Activated CD8-positive, alpha-beta T cell treated with anti-CD3 and anti-CD28 coated beads for 36 hours (primary cell): ENCODE results near the gene UBE2V1. TPM values are rescaled to one million over a fixed set of nuclear protein-coding genes. Genes with fewer than 3 reads are reported as not detected.

Experiments
- ATAC-seq: fragments of 200-7000 bp; cut with Tn5 transposase; one replicate; pipeline ENCODE4 v1.10.0; 2021; ENCODE audit warnings: mild to moderate bottlenecking, moderate library complexity
- CTCF ChIA-PET: fragments of 350-600 bp; sonication (Branson Sonifier 250); formaldehyde crosslinking; loops from one replicate; lab custom pipeline; 2021; ENCODE audit warnings: antibody characterized with exemption; lab: Charles Lee
- POLR2A ChIA-PET: fragments of 350-600 bp; sonication (Branson Sonifier 250); formaldehyde crosslinking; loops from one replicate; lab custom pipeline; 2021; ENCODE audit warnings: antibody characterized with exemption; lab: Charles Lee
- DNase-seq: peaks from one replicate; pipeline ENCODE4 v3.0.0-alpha.2; 2020
- H3K27ac Mint-ChIP-seq: one replicate; pipeline ENCODE4 v1.8.0; 2021; ENCODE audit warnings: mild to moderate bottlenecking, mixed read lengths
- H3K27me3 Mint-ChIP-seq: one replicate; pipeline ENCODE4 v1.8.0; 2021; ENCODE audit warnings: mixed read lengths
- H3K36me3 Mint-ChIP-seq: one replicate; pipeline ENCODE4 v1.8.0; 2021; ENCODE audit warnings: low read depth, mixed read lengths
- H3K4me1 Mint-ChIP-seq: one replicate; pipeline ENCODE4 v1.8.0; 2021; ENCODE audit warnings: low read depth, mixed read lengths
- H3K4me3 Mint-ChIP-seq: one replicate; pipeline ENCODE4 v1.8.0; 2021; ENCODE audit warnings: mild to moderate bottlenecking, moderate library complexity, mixed read lengths
- H3K9me3 Mint-ChIP-seq: one replicate; pipeline ENCODE4 v1.8.0; 2021; ENCODE audit warnings: mixed read lengths
- CTCF ChIP-seq: fragments of 200-600 bp; IDR thresholded peaks from one replicate; pipeline ENCODE4 v1.8.0; 2022; ENCODE audit warnings: antibody characterized with exemption, mild to moderate bottlenecking
- intact Hi-C: fragments of 100-400 bp; cut with micrococcal nuclease; formaldehyde crosslinking; loops from one replicate; pipeline ENCODE4 v1.10.0; 2022
- total RNA-seq, 2 experiments: library from RNA; stranded (reverse); gene quantifications; one replicate each; pipeline ENCODE4 v1.2.3, GENCODE V29; 2021

The UBE2V1 gene
- total RNA-seq, 2 experiments from 2014 or later, result 112 to 151 TPM

GRCh38 chr20:50133041-50133440 lies 20.1 kb upstream of the UBE2V1 start:
- ATAC-seq (no peak), DNase-seq (no peak)
- Mint-ChIP-seq H3K4me1 (peaks cover 12% of the 10 kb centered on the region), H3K27ac (no peak overlapping the region), H3K4me3 (no peak overlapping the region), H3K9me3 (no peaks in the 10 kb centered on the region), H3K36me3 (peaks cover 23% of the 10 kb centered on the region), H3K27me3 (no peaks in the 10 kb centered on the region)
- ChIA-PET CTCF (interaction anchor here (2.5 to 3.3 kb wide), 3 partner anchors 11 to 36 kb away, joined by 9 to 15 read pairs (median 12); no protein-coding TSS in a partner anchor), POLR2A (no interaction called here)
- intact Hi-C loops, result no loop called here
- TF ChIP-seq CTCF, result no peak

GRCh38 chr20:50130995-50131394 lies 18.0 kb upstream of the UBE2V1 start:
- ChIA-PET CTCF (interaction anchor here (0.7 to 1.6 kb wide), 2 partner anchors 11 to 15 kb away, joined by 3 to 4 read pairs; no protein-coding TSS in a partner anchor), POLR2A (no interaction called here)
- peaks cover 26% of the 10 kb centered on the region for H3K36me3 Mint-ChIP-seq
- H3K9me3 Mint-ChIP-seq, result no peaks in the 10 kb centered on the region
- H3K27ac Mint-ChIP-seq, result no peak overlapping the region
- no peak for ATAC-seq
- intact Hi-C loops, result no loop called here
- no peak overlapping the region for H3K4me3 Mint-ChIP-seq
- no peak for DNase-seq
- H3K27me3 Mint-ChIP-seq, result no peaks in the 10 kb centered on the region
- no peaks in the 10 kb centered on the region for H3K4me1 Mint-ChIP-seq
- no peak for TF ChIP-seq CTCF

- Mint-ChIP-seq H3K4me1 (no peaks in the 10 kb centered on the region), H3K27ac (no peak overlapping the region), H3K27me3 (no peaks in the 10 kb centered on the region), H3K4me3 (no peak overlapping the region), H3K9me3 (no peaks in the 10 kb centered on the region), H3K36me3 (peaks cover 22% of the 10 kb centered on the region)
- no peak for ATAC-seq
- intact Hi-C loops, result no loop called here
- DNase-seq, result no peak
- ChIA-PET POLR2A (interaction anchor here (0.6 kb wide), 1 partner anchor 425 kb away, joined by 3 read pairs; no protein-coding TSS in a partner anchor), CTCF (interaction anchor here (1.6 kb wide), 1 partner anchor 10 kb away, joined by 4 read pairs; no protein-coding TSS in a partner anchor)
- TF ChIP-seq CTCF, result no peak
Observed at GRCh38 chr20:50130356-50130723, 17.4 kb upstream of the UBE2V1 start.

GRCh38 chr20:50129662-50130355 lies 16.9 kb upstream of the UBE2V1 start:
- ChIA-PET CTCF (no interaction called here), POLR2A (interaction anchor here (0.6 kb wide), 1 partner anchor 426 kb away, joined by 3 read pairs; no protein-coding TSS in a partner anchor)
- Mint-ChIP-seq H3K27me3 (no peaks in the 10 kb centered on the region), H3K4me1 (no peaks in the 10 kb centered on the region), H3K36me3 (peaks cover 22% of the 10 kb centered on the region), H3K9me3 (no peaks in the 10 kb centered on the region), H3K27ac (no peak overlapping the region), H3K4me3 (no peak overlapping the region)
- DNase-seq, result no peak
- peak; percentile 74 for ATAC-seq
- intact Hi-C loops, result no loop called here
- TF ChIP-seq CTCF, result no peak

GRCh38 chr20:50128520-50128905 lies 15.6 kb upstream of the UBE2V1 start:
- H3K36me3 Mint-ChIP-seq, result peaks cover 25% of the 10 kb centered on the region
- H3K4me3 Mint-ChIP-seq, result no peak overlapping the region
- DNase-seq (no peak), ATAC-seq (no peak)
- CTCF ChIA-PET, result interaction anchor here (0.7 to 1.2 kb wide), 2 partner anchors 16 to 41 kb away, joined by 3 read pairs; no protein-coding TSS in a partner anchor
- H3K9me3 Mint-ChIP-seq, result no peaks in the 10 kb centered on the region
- intact Hi-C loops, result no loop called here
- no peaks in the 10 kb centered on the region for H3K4me1 Mint-ChIP-seq
- H3K27me3 Mint-ChIP-seq, result no peaks in the 10 kb centered on the region
- H3K27ac Mint-ChIP-seq, result no peak overlapping the region
- no peak for TF ChIP-seq CTCF
- POLR2A ChIA-PET, result interaction anchor here (1.2 kb wide), 1 partner anchor 31 kb away, joined by 3 read pairs; no protein-coding TSS in a partner anchor
